Measurements from ENCODE around the gene TMCC3.

GRCh38 chr12:94592080-94592479 lies 58.3 kb downstream of the TMCC3 start:
- TF ChIP-seq, protein P1, sequence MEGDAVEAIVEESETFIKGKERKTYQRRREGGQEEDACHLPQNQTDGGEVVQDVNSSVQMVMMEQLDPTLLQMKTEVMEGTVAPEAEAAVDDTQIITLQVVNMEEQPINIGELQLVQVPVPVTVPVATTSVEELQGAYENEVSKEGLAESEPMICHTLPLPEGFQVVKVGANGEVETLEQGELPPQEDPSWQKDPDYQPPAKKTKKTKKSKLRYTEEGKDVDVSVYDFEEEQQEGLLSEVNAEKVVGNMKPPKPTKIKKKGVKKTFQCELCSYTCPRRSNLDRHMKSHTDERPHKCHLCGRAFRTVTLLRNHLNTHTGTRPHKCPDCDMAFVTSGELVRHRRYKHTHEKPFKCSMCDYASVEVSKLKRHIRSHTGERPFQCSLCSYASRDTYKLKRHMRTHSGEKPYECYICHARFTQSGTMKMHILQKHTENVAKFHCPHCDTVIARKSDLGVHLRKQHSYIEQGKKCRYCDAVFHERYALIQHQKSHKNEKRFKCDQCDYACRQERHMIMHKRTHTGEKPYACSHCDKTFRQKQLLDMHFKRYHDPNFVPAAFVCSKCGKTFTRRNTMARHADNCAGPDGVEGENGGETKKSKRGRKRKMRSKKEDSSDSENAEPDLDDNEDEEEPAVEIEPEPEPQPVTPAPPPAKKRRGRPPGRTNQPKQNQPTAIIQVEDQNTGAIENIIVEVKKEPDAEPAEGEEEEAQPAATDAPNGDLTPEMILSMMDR (IDR thresholded peaks at IDR 0.05; ENCODE audit: low read length), result no peak
- TF ChIP-seq EZH2 (IDR thresholded peaks at IDR 0.05; ENCODE audit: borderline replicate concordance, low read length), result no peak

All from OCI-LY1 (cell line).